CD4-positive, alpha-beta memory T cell (primary cell): ENCODE data around the gene ZFAND2A. TPM values are rescaled to one million over a fixed set of nuclear protein-coding genes. Genes with fewer than 3 reads are reported as not detected.

Source experiments
- CTCF ChIA-PET: fragments of 350-600 bp; sonication (Branson Sonifier 250); formaldehyde crosslinking; loops from one replicate; lab custom pipeline; 2021; ENCODE audit warnings: inconsistent platforms; ENCODE audit not compliant: partially characterized antibody; lab: Charles Lee
- POLR2A ChIA-PET: fragments of 350-600 bp; sonication (Branson Sonifier 250); formaldehyde crosslinking; loops from one replicate; lab custom pipeline; 2021; ENCODE audit not compliant: partially characterized antibody; lab: Charles Lee
- DNase-seq, 5 donors: peaks; one replicate each; pipeline versions ENCODE4 v3.0.0 to v3.0.0-alpha.2; 2020 to 2022; ENCODE audit warnings: mixed read lengths in 1 of 5
- H3K27ac ChIP-seq: one replicate; pipeline ENCODE4 v1.7.0; 2013; ENCODE audit warnings: low read depth, low read length
- H3K27me3 ChIP-seq: 2 replicates; pipeline ENCODE4 v1.7.0; 2013; ENCODE audit warnings: mild to moderate bottlenecking, low read length, moderate library complexity; ENCODE audit not compliant: insufficient read depth
- H3K36me3 ChIP-seq: 2 replicates; pipeline ENCODE4 v1.7.0; 2013; ENCODE audit warnings: mild to moderate bottlenecking, low read length, moderate library complexity; ENCODE audit not compliant: insufficient read depth
- H3K4me1 ChIP-seq: 2 replicates; pipeline ENCODE4 v1.7.0; 2013; ENCODE audit warnings: mild to moderate bottlenecking, low read length, moderate library complexity; ENCODE audit not compliant: insufficient read depth
- H3K4me3 ChIP-seq, 2 donors: one replicate each; pipeline ENCODE4 v1.7.0; 2013; ENCODE audit warnings: low read length in 2 of 2, mild to moderate bottlenecking in 1 of 2
- H3K9me3 ChIP-seq, 2 donors: one replicate each; pipeline ENCODE4 v1.7.0; 2013; ENCODE audit warnings: low read length in 2 of 2, control low read depth in 1 of 2; ENCODE audit not compliant: control insufficient read depth in 1 of 2
- H3K27ac Mint-ChIP-seq, 7 donors: one replicate each; pipeline ENCODE4 v1.8.0; 2020 to 2021; ENCODE audit warnings: mixed read lengths in 7 of 7, mild to moderate bottlenecking in 6 of 7, inconsistent platforms in 3 of 7, moderate library complexity in 3 of 7
- H3K27me3 Mint-ChIP-seq, 2 donors: one replicate each; pipeline ENCODE4 v1.8.0; 2020 to 2021; ENCODE audit warnings: mixed read lengths in 2 of 2
- H3K36me3 Mint-ChIP-seq, 2 donors: one replicate each; pipeline ENCODE4 v1.8.0; 2020 to 2021; ENCODE audit warnings: mixed read lengths in 2 of 2, inconsistent platforms in 1 of 2, mild to moderate bottlenecking in 1 of 2
- H3K4me1 Mint-ChIP-seq, 4 donors: one replicate each; pipeline ENCODE4 v1.8.0; 2020 to 2021; ENCODE audit warnings: mixed read lengths in 4 of 4, mild to moderate bottlenecking in 1 of 4
- H3K4me3 Mint-ChIP-seq, 8 donors: one replicate each; pipeline ENCODE4 v1.8.0; 2020 to 2021; ENCODE audit warnings: mixed read lengths in 8 of 8, mild to moderate bottlenecking in 7 of 8, moderate library complexity in 6 of 8, inconsistent platforms in 3 of 8
- H3K9me3 Mint-ChIP-seq, 8 donors: one replicate each; pipeline ENCODE4 v1.8.0; 2020 to 2021; ENCODE audit warnings: mixed read lengths in 8 of 8, mild to moderate bottlenecking in 5 of 8, inconsistent platforms in 3 of 8, moderate library complexity in 1 of 8
- intact Hi-C: fragments of 100-400 bp; cut with micrococcal nuclease; formaldehyde crosslinking; loops from one replicate; pipeline ENCODE4 v1.15.1; 2023
- polyA plus RNA-seq, 2 donors: library from polyadenylated mRNA; unstranded; fragments of 300-500 nt; fragmentation: Illumina TruSeq; gene quantifications; one replicate each; pipeline ENCODE4 v1.2.3, GENCODE V29; 2021
- total RNA-seq, 2 experiments: library from RNA; stranded (reverse); gene quantifications; one replicate each; pipeline ENCODE4 v1.2.3, GENCODE V29; 2021

ZFAND2A gene
- total and polyA plus RNA-seq, 4 experiments from 2014 or later: 30.9 to 60.7 (median 37.1) TPM

DNA sequence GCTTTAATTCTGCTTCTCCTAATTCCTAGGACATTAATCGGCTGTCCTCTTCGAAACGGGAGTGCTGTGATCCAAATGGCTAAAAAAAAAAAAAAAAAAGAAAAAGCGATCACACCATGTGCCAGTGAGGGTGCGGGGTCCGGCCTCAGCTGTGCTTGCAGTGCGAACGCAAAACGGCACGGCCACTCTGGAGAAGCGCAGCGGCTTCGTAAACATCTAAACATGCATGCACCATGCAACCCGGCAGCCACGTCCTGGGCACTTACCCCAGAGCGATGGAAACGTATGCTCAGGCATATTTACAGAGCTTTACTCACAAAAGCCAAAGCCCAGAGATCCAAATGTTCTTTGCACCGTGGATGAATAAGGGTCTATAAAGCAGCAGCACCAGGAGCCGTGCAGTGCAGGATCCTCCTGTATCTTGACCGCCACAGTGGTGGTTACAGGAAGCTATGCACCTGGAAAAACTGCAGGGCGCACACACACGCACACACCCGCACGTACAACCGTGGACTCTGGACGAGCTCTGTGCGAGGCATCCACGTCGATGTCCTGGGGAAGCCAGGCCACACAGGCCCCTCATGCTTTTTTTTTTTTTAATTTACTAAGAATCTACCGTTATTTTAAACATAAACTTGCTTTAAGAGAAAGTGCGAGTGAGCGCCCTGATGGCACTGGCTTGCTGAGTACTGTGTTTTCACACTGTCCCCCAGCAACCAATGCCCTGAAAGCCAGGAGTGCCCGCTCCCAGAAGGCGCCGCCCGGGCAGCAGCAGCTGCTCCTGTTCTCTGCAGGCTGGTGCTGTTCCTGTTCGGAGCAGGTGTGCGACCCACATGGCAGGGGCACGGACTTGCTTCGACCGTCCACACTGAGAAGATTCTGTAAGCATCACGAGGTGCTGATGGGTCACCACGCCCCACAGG is 47.1 kb downstream of the ZFAND2A start:
- ChIA-PET POLR2A (no interaction called here), CTCF (interaction anchor here (1.4 kb wide), 1 partner anchor 27 kb away, joined by 4 read pairs; no protein-coding TSS in a partner anchor)
- no peak overlapping the region for H3K27ac Mint-ChIP-seq
- Histone ChIP-seq H3K27ac (no peak overlapping the region), H3K9me3 (no peaks in the 10 kb centered on the region), H3K4me1 (no peaks in the 10 kb centered on the region), H3K27me3 (no peaks in the 10 kb centered on the region), H3K36me3 (no peaks in the 10 kb centered on the region), H3K4me3 (no peak overlapping the region)
- H3K9me3 Mint-ChIP-seq: no peaks in the 10 kb centered on the region
- intact Hi-C loops: no loop called here
- DNase-seq: no peak
- H3K27me3 Mint-ChIP-seq: no peaks in the 10 kb centered on the region
- H3K4me1 Mint-ChIP-seq: peaks cover 0 to 2% (median 1%) of the 10 kb centered on the region in 4 donors
- H3K4me3 Mint-ChIP-seq: no peak overlapping the region
- no peaks in the 10 kb centered on the region for H3K36me3 Mint-ChIP-seq

DNA sequence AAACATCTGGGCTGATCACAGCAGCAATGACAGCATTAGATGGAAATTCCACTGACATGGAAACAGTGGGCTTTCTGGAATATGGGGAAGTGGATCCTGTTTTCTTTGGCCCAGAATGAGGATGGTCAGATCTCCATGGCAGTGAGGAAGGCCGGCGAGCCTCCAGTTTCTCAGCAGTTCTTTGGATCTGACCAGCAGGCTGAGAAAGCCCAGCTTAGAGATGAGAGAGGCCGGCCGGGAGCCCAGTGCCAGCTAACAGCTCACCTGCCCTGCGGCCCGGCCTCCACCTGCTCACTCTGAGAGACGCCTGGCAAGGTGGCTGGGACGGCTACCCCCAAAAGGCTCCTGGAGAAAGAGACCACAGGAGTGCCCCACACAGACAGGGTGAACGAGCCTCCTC is 47.9 kb downstream of the ZFAND2A start:
- Histone ChIP-seq H3K9me3 (no peaks in the 10 kb centered on the region), H3K4me1 (no peaks in the 10 kb centered on the region), H3K4me3 (no peak overlapping the region), H3K27me3 (no peaks in the 10 kb centered on the region), H3K36me3 (no peaks in the 10 kb centered on the region), H3K27ac (no peak overlapping the region)
- H3K27ac Mint-ChIP-seq: no peak overlapping the region
- CTCF ChIA-PET: interaction anchor here (1.4 kb wide), 1 partner anchor 26 kb away, joined by 4 read pairs; no protein-coding TSS in a partner anchor
- DNase-seq: no peak
- no peak overlapping the region for H3K4me3 Mint-ChIP-seq
- no peaks in the 10 kb centered on the region for H3K36me3 Mint-ChIP-seq
- peaks cover 0 to 2% (median 0%) of the 10 kb centered on the region in 4 donors for H3K4me1 Mint-ChIP-seq
- POLR2A ChIA-PET: no interaction called here
- intact Hi-C loops: no loop called here
- H3K27me3 Mint-ChIP-seq: no peaks in the 10 kb centered on the region
- no peaks in the 10 kb centered on the region for H3K9me3 Mint-ChIP-seq

DNA sequence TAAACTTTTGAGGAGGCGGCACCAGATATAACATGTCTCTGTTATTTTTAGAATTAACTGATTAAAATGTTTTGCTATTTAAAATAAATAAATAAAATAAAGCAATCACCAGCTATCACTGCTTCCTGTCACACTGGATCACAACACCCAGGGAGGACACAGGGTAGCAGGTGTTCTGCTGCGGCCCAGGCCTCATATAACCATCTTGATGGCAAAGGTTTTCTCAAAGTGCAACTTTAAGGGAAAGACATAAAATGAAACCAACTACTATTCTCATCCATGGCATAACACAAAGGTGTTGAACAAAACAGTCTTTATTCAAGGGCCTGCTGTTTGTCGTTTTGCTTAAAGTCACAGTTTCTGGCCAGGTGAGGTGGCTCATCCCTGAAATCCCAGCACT is 48.8 kb downstream of the ZFAND2A start:
- H3K4me3 Mint-ChIP-seq: no peak overlapping the region
- H3K9me3 Mint-ChIP-seq: no peaks in the 10 kb centered on the region
- POLR2A ChIA-PET: no interaction called here
- Histone ChIP-seq H3K27ac (no peak overlapping the region), H3K27me3 (no peaks in the 10 kb centered on the region), H3K4me3 (no peak overlapping the region), H3K36me3 (no peaks in the 10 kb centered on the region), H3K9me3 (no peaks in the 10 kb centered on the region), H3K4me1 (no peaks in the 10 kb centered on the region)
- H3K4me1 Mint-ChIP-seq: peaks cover 0 to 2% (median 0%) of the 10 kb centered on the region in 4 donors
- no peaks in the 10 kb centered on the region for H3K27me3 Mint-ChIP-seq
- DNase-seq: no peak
- no peaks in the 10 kb centered on the region for H3K36me3 Mint-ChIP-seq
- intact Hi-C loops: no loop called here
- CTCF ChIA-PET: no interaction called here
- H3K27ac Mint-ChIP-seq: no peak overlapping the region

DNA sequence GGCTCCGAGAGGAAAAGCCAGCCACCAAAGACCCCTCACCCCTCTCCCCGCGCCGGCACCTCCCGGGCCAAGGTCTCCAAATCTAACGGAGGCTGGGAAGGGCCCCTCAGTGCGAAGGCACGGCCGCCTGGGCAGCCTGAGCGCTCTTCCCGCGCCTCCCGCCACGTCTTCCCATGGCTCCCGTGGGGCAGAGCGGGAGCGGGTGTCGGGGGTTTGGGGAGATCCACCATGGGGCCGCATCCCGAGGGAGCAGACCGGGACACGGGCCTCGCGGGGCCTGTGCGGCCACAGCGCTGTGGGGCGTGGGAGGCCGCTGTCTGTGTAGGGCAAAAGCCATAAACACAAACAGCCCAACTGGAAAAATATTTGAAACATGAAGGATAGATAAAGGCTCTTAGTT is 49.6 kb downstream of the ZFAND2A start:
- Histone ChIP-seq H3K9me3 (no peaks in the 10 kb centered on the region), H3K36me3 (no peaks in the 10 kb centered on the region), H3K4me3 (no peak overlapping the region), H3K4me1 (no peaks in the 10 kb centered on the region), H3K27ac (no peak overlapping the region), H3K27me3 (no peaks in the 10 kb centered on the region)
- H3K4me3 Mint-ChIP-seq: peak overlapping the region in 1 of 8 donors; percentile 45
- no peaks in the 10 kb centered on the region for H3K36me3 Mint-ChIP-seq
- peaks cover 0 to 1% (median 0%) of the 10 kb centered on the region in 4 donors for H3K4me1 Mint-ChIP-seq
- DNase-seq: no peak
- intact Hi-C loops: no loop called here
- no peak overlapping the region for H3K27ac Mint-ChIP-seq
- POLR2A ChIA-PET: no interaction called here
- CTCF ChIA-PET: no interaction called here
- H3K27me3 Mint-ChIP-seq: no peaks in the 10 kb centered on the region
- no peaks in the 10 kb centered on the region for H3K9me3 Mint-ChIP-seq

DNA sequence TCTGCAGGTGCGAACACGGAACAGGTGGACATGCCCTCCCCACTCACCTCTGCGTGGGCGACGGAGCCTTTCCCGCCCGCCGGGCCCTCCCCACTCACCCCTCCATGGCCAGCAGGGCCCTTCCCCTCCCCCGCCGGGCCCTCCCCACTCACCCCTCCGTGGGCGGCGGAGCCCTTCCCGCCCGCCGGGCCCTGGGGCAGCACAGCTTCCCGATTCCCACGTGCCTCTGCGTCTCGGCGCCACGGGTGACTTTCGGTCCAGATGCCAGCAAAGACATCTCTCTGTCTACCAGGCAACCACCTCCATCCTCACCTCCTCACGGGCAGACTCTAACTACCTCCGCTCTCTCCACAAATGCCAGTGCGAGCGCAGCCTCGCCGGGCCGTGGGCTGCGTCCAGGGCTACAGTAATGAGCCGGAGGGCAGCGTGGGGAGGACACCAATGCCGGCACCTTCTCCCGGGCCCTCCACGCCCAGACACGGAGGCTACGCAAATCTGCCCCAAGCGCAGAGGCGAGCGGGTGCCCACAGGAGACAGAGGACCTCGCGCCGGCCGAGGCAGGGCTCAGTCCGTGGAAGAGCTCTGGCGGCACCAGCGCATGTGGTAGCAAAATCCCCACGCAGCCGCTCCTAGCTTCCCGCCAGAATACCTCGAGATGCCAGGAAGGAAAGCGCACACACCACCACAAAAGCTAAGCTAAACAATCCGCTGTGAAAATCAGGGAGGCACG is 50.2 kb downstream of the ZFAND2A start:
- no peaks in the 10 kb centered on the region for H3K27me3 ChIP-seq
- Mint-ChIP-seq H3K27me3 (no peaks in the 10 kb centered on the region), H3K4me3 (no peak overlapping the region), H3K27ac (no peak overlapping the region), H3K36me3 (no peaks in the 10 kb centered on the region), H3K9me3 (no peaks in the 10 kb centered on the region), H3K4me1 (peaks cover under 1 to 6% (median 3%) of the 10 kb centered on the region in 4 donors)
- H3K27ac ChIP-seq: no peak overlapping the region
- H3K4me3 ChIP-seq: no peak overlapping the region
- H3K9me3 ChIP-seq: no peaks in the 10 kb centered on the region
- intact Hi-C loops: no loop called here
- CTCF ChIA-PET: no interaction called here
- POLR2A ChIA-PET: no interaction called here
- no peak for DNase-seq
- H3K36me3 ChIP-seq: no peaks in the 10 kb centered on the region
- no peaks in the 10 kb centered on the region for H3K4me1 ChIP-seq

DNA sequence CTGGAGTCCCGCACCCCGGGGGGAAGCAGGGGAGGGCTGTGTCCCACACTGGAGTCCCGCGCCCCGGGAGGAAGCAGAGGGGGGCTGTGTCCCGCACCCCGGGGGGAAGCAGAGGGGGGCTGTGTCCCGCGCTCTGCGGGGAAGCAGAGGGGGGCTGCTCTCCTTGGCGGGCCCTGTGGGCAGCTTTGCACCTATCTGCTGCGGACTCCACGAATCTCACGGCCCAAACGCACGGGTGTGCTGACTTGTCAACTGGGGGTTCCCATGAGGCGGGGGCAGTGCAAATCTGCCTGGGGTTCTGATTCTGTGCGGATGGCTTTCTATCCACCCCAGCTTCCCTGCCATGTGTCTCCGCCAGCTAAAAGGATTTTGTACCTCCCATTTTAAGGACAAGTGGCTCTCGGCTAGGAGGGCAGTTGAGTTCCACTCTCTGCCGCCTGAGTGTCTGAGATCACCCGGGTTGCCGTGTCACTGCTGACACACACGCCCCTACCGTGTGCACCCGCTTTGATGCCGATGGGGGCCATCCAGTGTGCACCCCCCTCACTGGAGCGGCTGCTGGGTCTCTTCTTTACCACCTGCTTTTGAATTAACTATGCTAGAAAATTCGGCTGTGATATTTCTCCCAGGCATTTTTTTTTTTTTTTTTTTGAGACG is 51.6 kb downstream of the ZFAND2A start:
- Mint-ChIP-seq H3K4me1 (peaks cover 2 to 11% (median 8%) of the 10 kb centered on the region in 4 donors), H3K9me3 (no peaks in the 10 kb centered on the region), H3K27ac (no peak overlapping the region), H3K36me3 (no peaks in the 10 kb centered on the region), H3K4me3 (no peak overlapping the region), H3K27me3 (no peaks in the 10 kb centered on the region)
- no peak overlapping the region for H3K4me3 ChIP-seq
- ChIA-PET POLR2A (no interaction called here), CTCF (no interaction called here)
- no peaks in the 10 kb centered on the region for H3K36me3 ChIP-seq
- no peak for DNase-seq
- no peaks in the 10 kb centered on the region for H3K9me3 ChIP-seq
- no peak overlapping the region for H3K27ac ChIP-seq
- H3K4me1 ChIP-seq: peaks cover 5% of the 10 kb centered on the region
- intact Hi-C loops: no loop called here
- H3K27me3 ChIP-seq: no peaks in the 10 kb centered on the region
